GM18907 (cell line): ENCODE results near the gene EZH1.
"Not testable (repeated sequence)": the region's sequence is repeated elsewhere in the genome, so short reads cannot be mapped to it uniquely, and the experiment has no call there.

ENCODE experiments used
- ATAC-seq: cut with Tn5 transposase; IDR thresholded peaks from one replicate; pipeline ENCODE4 v1.9.1; 2021; ENCODE audit warnings: mild to moderate bottlenecking, moderate library complexity; ENCODE audit not compliant: unreplicated experiment

The EZH1 gene

DNA sequence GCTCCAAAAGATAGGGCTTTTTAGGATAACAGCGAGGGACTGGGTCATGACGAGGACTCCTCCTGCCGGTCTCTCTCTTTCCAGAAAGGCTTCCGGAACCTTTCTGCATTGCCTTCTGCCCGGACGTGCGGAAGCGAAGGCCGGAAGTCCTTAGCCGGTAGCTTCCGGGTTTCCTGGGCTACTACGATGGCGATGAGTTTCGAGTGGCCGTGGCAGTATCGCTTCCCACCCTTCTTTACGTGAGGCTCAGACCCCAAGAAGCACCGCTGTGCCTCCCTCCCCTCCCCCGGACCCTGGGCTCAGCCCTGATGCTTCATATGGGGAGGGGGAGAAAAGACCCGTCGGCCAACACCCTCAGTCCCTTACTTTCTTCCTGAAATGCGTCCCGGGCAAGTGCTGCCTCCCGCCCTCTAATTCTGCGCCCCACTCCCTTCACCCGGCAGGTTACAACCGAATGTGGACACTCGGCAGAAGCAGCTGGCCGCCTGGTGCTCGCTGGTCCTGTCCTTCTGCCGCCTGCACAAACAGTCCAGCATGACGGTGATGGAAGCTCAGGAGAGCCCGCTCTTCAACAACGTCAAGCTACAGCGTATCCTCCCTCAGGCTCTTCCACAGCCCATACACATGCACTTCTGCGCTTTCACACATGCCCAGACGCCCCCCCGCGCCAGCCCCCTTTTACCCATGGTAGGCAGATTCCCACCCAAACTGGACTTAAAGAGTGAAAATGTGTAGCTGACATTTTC lies 28.6 kb upstream of the EZH1 start, which contains the start of gene VPS25:
TSS of gene VPS25 (plus strand) at position 160 of the 746 bp plus-strand sequence. CDS start at position 187, 27 bp downstream.
- ATAC-seq, result peak; percentile 63

DNA sequence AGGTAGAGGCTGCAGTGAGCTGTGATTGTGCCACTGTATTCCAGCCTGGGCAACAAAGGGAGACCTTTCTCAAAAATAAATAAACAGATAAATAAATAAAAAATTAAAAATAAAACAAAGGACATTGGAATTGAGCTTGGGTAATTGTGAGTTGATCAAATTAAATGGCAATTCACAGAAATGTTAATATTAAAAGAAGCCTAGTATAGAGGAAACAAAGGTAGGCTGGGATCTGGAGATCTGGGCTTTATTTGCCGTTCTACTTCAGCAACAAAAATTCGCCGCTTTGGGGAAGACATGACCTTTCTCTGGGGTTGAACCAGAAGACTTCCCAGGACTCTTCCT lies 28.1 kb upstream of the EZH1 start:
- no peak for ATAC-seq

DNA sequence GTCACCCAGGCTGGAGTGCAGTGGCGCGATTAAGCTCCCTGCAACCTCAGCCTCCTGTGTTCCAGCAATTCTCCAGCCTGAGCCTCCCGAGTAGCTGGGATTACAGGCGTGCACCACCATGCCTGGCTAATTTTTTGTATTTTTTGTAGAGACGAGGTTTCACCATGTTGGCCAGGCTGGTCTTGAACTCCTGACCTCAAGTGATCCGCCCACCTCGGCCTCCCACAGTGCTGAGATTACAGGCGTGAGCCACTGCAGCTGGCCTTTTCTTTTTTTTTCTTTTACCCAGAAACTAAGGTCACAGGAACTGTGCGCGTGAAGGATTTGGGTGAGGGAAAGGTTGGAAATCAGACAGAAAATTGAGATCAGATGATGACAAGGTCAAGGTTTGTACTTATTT lies 25.1 kb upstream of the EZH1 start:
- not testable (repeated sequence) for ATAC-seq

DNA sequence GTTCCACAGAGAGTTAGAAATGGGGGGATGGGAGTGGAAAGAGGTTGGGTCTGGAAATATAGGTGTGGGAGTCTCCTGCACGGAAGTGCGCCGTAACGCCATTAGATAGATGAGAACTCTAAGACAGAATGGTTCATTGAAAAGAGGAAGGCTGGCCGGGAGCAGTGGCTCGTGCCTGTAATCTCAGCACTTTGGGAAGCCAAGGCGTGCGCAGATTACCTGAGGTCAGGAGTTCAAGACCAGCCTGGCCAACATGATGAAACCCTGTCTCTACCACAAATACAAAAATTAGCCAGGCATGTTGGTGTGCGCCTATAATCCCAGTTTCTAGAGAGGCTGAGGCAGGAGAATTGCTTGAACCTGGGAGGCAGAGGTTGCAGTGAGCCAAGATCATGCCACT lies 23.2 kb upstream of the EZH1 start:
- not testable (repeated sequence) for ATAC-seq

DNA sequence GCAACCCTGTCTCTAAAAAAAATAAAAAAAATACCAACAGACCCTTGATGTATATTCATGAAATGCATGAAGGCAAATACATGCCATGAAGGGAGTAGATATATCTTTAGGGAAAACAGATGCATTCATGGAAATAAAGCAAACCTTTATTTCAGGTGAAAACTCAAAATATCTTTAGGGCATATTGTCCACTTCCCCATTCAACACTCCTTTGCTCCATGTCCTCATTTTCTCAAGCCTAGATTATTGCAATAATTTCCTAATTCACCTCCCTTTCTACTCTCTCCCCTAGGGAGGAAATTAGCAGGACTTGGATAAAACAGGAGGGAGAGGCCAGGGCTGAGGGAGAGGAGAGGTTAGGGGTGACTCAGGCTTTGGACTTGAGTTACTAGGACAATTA lies 22.7 kb upstream of the EZH1 start:
- ATAC-seq, result no peak

DNA sequence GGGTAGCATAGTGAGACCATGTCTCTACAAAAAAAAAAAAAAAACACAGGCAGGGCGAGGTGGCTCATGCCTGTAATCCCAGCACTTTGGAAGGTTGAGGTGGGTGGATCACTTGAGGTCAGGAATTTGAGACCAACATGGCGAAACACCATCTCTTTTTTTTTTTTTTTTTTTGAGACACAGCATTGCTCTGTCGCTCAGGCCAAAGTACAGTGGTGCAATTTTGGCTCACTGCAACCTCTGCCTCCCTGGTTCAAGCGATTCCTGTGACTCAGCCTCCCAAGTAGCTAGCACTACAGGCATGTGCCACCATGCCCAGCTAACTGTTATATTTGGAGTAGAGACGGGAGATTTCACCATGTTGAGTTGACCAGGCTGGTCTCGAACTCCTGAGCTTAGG lies 21.3 kb upstream of the EZH1 start:
- no peak for ATAC-seq

DNA sequence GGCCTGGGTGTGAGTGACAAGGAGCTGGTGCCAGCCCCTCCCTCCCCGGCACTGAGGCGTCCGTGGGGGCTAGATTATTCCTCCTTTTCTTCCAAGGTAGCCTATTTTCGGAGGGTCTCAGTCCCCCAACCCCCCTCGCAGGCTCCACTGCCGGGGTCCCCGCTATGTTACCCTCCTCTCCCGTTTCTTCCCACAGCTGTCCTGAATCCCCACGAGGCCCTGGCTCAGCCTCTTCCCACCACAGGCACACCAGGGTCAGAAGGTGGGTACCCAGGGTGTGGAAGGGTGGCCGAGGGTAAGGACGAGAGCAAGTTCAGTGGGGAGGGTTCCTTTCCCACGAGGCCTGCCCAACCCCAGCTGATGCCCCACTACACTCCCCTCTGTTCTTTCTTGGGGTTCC lies 16.8 kb upstream of the EZH1 start:
- ATAC-seq, result no peak

DNA sequence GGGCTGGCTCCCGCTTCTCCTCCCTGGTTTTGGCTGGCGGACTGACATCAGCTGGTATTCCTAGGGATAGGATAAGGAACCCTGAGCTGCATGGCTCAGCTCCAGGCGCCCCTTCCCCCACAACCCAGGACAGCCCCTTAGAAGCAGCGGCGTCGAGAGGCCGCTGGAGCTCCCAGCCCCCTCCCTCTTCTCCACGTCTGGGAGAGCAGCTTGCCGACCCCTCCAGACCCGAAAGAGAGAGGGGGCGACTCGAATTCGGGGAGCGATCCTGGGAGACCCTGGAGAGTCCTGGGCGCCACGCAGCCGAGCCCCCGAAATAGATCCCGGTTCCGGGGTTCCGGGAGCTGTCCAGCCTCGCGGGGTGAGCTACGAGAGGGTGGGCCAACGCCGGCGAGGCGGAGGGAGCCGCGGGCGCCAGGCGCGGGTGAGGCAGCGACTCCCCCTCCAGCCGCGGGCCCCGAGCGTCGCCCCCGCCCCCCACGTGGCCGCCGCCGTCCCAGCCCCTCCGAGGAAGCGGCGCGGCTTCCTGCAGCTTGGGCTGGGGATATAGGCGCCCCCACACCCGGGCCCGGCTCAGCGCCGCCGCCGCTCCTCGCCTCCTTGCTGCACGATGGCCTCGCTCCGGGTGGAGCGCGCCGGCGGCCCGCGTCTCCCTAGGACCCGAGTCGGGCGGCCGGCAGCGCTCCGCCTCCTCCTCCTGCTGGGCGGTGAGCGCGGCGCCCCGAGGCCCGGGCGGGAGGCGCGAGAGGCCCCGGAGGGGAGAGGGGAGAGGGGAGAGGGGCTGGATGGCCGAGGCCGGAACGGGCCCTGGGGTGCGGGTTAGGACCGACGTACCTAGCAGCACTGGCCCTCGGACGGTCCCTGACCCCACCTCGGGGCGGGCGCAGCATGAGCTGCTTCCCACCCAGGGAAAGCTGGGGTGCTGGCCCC lies 16.1 kb upstream of the EZH1 start, which contains the start of gene RAMP2:
TSS of gene RAMP2 (plus strand) at position 576 of the 930 bp plus-strand sequence. CDS start at position 611, 35 bp downstream.
- ATAC-seq, result no peak

DNA sequence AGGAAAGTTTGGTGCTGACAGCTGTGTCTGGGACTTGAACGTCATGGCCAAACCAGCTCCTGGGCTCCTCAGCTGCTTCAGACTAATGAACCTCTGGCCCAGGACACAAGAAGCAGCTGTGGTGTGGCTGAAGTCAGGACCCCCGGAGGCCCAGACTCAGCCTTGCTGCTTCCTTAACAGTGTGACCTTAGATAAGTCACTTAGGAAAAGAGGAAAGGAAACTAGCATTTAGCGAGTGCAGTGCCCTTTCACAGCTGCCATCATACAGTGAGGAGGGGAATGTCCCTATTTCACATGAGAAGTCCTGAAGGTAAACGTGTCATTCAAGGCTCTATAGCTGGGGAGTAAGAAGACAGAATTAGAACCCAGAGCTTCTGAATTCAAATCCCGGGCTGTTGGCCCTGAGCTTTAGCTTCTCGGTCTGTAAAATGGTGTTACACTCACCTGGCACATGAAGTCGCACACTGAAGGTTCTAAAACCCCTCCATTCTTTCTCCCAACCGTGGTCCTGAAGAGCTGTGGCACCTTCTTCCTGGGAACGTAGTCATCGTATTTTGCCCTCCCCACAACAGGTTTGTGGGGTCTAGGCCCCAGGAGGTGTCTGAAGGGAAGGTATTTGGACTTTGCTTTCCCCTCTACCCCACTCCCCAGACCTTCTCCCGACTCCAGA lies 15.3 kb upstream of the EZH1 start:
- ATAC-seq, result no peak

DNA sequence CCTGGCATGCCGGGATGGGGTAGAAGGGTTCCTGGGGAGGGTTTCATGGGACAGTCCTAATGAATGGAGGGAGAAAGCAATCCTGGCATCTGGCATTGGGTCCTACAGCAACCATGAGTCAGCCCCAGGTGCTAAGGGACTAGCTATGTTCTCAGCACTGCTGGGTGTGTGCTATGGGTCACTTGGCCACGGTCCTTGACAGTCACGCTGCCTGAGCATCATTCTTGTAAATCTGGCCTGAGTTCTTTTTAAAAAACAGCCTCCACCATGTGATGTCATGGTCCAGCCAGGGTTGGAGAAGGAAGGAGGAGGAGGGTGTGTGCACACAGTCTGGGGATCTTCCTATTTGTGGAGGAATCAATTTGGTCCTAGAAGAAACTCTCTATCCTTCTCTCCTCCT lies 9.9 kb upstream of the EZH1 start:
- no peak for ATAC-seq

DNA sequence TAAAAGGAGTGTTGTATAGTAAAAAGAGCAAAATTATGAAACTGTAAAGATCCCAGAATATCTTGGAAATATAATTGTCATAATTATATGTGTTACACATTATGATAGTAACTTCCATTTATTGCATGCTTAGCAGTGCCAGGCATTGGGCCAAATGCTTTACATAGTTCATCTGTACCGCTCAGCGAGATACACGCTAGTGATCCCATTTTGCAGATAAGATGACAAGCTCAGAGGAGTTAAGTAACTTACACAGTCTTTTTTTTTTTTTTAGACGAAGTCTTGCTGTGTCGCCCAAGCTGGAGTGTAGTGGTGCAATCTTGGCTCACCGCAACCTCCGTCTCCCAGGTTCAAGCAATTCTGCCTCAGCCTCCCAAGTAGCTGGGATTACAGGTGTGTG lies 6.8 kb upstream of the EZH1 start:
- ATAC-seq, result no peak

DNA sequence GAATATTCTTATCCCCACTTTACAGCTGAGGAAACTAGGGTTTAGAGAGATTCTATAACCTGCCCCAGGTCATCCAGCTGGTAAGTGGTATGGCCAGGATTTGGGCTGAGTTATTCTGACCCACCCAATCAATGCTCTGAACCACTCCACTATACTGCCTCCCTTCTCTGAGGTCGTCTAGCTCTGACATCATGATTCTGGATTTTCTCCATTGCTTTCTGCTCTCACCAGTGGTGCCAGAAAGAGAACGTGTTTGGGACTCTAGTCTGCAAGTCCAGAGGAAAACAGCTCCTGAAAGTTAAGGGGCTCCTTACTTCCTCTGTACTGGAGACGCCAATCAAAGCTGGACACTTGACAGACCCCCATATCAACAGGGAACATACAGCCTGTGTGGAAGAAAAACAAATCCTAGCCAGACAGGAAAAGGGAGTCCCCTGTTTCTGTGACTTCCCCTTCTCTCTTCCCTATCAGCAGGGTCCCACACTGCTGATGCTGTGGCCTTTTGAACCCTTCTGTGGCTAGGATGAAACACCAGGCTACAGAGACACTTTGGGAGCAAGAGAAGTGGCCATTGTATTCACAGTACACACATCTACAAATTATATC lies 6.0 kb upstream of the EZH1 start:
- no peak for ATAC-seq

DNA sequence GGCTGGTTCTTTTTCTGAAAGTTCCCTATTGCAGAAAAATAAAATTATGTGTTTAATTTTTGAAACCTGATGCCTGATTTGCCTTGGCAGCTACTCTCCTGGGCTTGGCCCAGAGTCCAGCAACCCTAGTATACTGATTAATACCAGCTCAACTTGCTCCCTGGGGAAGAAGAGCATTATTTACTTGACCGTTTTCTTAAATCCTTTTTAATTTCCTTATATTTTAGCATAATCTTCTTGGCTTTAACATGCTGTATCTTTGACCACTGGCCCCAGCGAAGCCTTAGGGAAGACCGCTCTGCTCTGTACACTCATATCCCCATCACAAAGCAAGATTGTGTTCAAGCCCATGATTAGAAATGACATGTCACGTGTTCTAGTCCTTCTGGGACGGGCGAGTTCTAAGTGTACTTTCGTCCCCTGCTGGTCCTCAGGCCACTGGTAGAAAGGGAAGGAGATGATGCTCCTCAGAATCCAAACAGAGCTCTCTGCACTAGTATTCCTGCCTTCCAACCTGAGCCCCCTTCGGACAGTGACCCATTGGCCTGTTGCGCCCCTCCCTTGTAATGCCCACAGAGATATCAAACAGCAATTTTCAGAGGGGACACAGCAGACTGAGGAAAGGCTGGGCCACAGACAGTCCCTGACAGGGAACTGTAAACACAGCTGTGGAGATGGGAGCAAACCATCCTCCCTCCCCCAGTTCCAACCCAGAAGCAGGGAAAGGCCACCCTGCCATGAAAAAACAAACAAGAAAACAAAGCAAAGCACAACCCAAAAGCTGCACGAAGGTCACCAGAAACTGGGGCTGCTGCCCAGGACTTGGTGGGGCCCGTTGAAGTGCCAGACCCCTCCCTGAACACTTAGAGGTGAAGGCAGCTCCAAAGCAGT lies 4.3 kb upstream of the EZH1 start:
- ATAC-seq, result no peak

DNA sequence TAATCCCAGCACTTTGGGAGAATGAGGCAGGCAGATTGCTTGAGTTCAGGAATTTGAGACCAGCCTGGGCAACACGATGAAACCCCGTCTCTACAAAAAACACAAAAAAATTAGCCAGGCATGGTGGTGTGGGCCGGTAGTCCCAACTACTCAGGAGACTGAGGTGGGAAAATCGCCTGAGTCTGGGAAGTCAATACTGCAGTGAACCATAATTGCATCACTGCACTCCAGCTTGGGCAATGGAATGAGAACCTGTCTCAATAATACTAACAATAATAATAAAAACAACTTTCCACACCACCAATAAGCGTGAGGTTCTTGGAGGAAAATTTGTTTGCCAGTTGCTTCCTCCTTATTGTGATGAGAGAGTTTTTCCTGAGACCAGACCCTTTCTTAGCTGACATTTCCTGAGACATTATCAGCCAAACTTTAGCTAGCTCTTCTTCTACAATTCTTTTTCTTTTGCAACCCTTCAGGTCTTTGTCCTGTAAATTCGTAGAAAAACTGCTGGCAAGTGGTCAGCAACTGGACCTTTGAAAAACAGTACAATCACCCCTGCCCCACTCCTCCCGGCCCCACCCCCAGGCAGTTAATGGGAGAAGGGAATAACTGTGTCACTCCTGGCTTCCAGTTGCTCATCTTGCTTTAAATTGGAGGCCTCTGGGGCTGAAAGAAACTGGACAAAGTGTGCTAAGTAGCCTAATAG lies 3.5 kb upstream of the EZH1 start:
- ATAC-seq, result no peak

DNA sequence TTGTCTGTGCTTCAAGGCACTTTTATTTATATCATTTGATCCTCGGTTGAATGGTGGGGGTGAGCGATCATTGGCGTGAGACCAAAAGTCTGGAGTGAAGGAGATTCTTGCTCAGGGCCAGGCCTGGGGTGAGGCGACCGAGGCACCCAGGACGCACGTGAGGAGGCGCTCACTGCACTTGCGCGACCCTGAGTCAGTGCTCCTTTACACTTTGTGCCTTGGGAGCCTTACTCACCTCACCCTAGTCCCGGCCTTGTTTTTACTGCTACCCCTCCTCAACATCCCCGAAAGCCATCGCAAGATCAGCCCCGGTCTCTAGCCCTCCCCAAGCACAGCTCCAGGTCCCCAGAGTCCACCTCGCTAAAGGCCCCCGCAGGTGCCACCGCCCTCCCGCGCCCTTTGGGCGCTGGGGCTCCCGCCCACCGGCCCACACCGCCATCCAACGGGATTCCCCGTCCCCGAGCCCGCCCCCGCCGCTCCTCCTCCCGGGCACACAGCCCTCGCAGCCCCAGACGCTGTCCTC lies 496 bp downstream of the EZH1 start:
- peak; percentile 59 for ATAC-seq

DNA sequence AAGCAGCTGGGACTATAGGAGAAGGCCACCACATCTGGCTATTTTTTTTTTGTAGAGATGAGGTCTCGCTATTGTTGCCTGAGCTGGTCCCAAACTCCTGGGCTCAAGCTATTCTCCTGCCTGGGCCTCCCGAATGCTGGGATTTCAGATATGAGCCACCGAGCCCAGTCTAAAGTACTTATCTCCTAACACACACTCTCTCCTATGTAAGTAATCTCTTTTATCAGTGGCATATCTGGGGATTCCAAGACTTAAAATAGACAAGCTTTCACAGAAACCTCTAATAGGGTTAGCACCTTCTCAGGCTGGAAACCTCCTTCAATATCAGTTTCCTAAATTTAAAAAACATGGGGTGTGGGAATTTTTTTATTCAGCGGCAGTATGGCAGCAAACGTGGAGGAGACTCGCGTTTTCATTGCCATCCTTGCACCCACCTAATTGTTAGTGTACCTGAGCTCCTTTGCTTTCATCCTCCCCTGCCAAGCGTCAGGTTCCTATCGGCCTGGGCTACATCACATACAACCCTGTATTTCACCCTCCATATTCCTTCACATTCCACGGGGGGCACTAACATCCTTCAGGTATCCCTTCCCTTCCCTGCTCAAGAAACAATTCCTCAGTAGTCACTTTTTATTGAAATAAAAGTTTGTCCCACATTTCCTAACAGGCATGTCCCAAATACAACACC lies 1.1 kb downstream of the EZH1 start:
- ATAC-seq, result no peak

DNA sequence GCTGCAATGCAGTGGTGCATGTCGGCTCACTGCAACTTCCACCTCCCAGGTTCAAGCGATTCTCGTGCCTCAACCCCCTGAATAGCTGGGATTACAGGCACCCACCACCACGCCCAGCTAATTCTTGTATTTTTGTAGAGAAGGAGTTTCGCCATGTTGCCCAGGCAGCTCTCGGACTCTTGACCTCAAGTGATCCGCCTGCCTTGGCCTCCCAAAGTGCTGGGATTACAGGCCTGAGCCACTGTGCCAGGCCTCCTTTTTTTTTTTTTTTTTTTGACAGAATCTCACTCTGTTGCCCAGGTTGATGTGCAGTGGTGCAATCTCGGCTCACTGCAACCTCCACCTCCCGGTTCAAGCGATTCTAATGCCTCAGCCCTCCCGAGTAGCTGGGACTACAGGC lies 1.9 kb downstream of the EZH1 start:
- ATAC-seq, result not testable (repeated sequence)

DNA sequence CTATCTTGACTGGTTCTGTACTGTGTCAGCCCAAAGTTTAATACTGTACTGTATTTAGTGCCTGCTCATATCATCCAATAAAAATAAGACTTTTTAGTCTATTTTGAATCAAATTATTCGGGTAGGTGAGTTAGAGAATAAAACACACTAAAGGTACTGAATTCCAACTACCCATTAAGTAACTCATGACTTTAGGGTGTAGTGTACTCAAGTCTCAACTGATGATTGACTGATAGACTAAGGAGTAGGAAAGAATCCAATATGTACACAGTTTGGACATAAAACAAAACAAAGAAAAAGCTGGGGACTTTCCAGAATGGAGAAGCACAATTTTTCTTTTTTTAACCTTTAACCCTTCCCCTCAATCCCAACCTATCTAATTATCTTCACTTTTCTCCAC lies 4.1 kb downstream of the EZH1 start:
- ATAC-seq, result no peak

DNA sequence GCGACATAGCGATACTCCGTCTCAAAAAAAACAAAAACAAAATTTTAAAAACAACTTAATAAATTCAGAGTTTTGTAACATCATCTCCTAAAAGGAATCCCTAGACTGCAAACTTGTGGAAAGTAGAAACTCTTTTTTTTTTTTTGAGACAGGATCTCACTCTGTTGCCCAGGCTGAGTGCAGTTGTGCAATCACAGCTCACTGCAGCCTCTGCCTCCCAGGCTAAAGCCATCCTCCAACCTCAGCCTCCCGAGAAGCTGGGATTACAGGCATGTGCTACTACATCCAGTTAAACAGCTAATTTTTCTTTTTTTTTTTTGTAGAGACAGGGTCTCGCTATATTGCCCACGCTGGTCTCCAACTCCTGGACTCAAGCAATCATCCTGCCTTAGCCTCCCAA lies 19.7 kb downstream of the EZH1 start:
- ATAC-seq, result no peak
